Right atrium auricular region (tissue), 2 donors: ENCODE results near the gene ENDOD1. TPM values are rescaled to one million over a fixed set of nuclear protein-coding genes. Genes with fewer than 3 reads are reported as not detected.

Experiments
- DNase-seq: peaks from one replicate; pipeline ENCODE4 v3.0.0-alpha.2; 2019; ENCODE audit warnings: low spot score
- H3K27ac ChIP-seq, 2 donors: fragments of 200-600 bp; sonication (generic); 1 replicate in 1 of 2; 2 replicates in 1 of 2; pipeline ENCODE4 v1.5.1; 2016 to 2019
- H3K27me3 ChIP-seq, 2 donors: fragments of 200-600 bp; sonication (generic); one replicate each; pipeline versions ENCODE4 v1.5.1 to v1.6.0; 2017 to 2019
- H3K36me3 ChIP-seq: fragments of 200-600 bp; sonication (generic); one replicate; pipeline ENCODE4 v1.5.1; 2016
- H3K4me1 ChIP-seq, 2 donors: fragments of 200-600 bp; sonication (generic); one replicate each; pipeline versions ENCODE4 v1.5.1 to v1.6.0; 2017 to 2019
- H3K4me3 ChIP-seq, 2 donors: fragments of 200-600 bp; sonication (generic); 1 replicate in 1 of 2; 2 replicates in 1 of 2; pipeline ENCODE4 v1.5.1; 2017 to 2019; ENCODE audit warnings: mild to moderate bottlenecking in 1 of 2, moderate library complexity in 1 of 2
- H3K9me3 ChIP-seq, 2 donors: fragments of 200-600 bp; sonication (generic); one replicate each; pipeline ENCODE4 v1.5.1; 2019
- total RNA-seq, 2 donors: library from RNA; depleted of rRNA; stranded (reverse); fragments of >200 nt; gene quantifications; one replicate each; pipeline ENCODE4 v1.1.0, GENCODE V29; 2016
- TF ChIP-seq, protein P1 (sequence below), 2 donors: fragments of 200-600 bp; sonication (generic); IDR thresholded peaks; one replicate each; pipeline ENCODE4 v1.5.1; 2019; ENCODE audit warnings: antibody characterized with exemption in 2 of 2

The ENDOD1 gene
- total RNA-seq, 2 donors from 2014 or later, result 18.8 to 27.7 TPM

DNA sequence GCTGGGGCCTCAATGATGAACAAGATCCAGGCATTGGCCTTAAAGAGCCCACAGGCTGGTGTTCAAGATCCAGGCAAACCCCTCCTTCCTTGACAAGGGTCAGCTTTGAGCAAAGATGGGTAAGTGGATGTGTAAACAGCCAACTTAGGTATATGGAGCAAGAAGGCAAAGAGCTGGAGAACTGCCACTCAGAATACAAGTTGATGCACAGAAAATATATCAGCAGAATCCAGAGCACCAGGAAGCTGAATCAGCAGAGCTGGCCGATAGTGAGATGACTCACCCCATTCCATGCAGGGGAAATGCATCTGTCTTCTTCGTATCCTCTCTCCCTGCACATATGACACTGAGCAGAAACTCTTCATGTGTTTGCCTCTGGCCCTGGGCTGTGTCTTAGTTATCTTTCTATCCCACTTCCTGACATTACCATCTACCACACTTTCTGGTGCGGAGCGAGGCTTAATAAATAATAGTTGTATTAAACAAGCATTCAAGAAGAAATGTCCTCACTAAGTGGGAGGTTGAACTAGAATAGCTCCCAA lies 57.8 kb downstream of the ENDOD1 start:
- Histone ChIP-seq H3K4me3 (no peak overlapping the region), H3K27me3 (no peaks in the 10 kb centered on the region), H3K36me3 (no peaks in the 10 kb centered on the region), H3K27ac (no peak overlapping the region), H3K9me3 (no peaks in the 10 kb centered on the region), H3K4me1 (peaks cover 0 to 26% of the 10 kb centered on the region in 2 donors)
- TF ChIP-seq, protein P1, sequence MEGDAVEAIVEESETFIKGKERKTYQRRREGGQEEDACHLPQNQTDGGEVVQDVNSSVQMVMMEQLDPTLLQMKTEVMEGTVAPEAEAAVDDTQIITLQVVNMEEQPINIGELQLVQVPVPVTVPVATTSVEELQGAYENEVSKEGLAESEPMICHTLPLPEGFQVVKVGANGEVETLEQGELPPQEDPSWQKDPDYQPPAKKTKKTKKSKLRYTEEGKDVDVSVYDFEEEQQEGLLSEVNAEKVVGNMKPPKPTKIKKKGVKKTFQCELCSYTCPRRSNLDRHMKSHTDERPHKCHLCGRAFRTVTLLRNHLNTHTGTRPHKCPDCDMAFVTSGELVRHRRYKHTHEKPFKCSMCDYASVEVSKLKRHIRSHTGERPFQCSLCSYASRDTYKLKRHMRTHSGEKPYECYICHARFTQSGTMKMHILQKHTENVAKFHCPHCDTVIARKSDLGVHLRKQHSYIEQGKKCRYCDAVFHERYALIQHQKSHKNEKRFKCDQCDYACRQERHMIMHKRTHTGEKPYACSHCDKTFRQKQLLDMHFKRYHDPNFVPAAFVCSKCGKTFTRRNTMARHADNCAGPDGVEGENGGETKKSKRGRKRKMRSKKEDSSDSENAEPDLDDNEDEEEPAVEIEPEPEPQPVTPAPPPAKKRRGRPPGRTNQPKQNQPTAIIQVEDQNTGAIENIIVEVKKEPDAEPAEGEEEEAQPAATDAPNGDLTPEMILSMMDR (IDR thresholded peaks at IDR 0.05), result no peak
- DNase-seq, result peak; percentile 68

DNA sequence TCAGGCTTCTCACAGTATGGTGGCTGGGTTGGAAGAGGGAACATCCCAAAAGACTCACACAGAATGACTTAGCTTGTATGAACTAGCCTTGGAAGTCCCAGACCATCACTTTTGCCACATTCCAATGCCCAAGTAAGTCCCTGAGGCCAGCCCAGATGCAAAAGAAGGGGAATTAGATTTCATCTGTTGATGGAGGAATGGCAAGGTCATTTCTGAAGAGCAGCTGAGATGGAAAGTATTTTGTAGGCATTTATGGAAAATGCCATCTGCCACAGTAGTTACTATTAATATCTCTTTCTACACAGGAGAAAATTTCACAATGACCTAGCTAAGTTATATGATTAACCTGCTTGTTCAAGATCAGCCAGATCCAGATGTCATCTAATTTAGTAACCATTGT lies 58.8 kb downstream of the ENDOD1 start:
- peaks cover 0 to 27% of the 10 kb centered on the region in 2 donors for H3K4me1 ChIP-seq
- TF ChIP-seq, protein P1 (IDR thresholded peaks at IDR 0.05), result no peak
- H3K36me3 ChIP-seq, result no peaks in the 10 kb centered on the region
- H3K4me3 ChIP-seq, result no peak overlapping the region
- no peaks in the 10 kb centered on the region for H3K27me3 ChIP-seq
- no peak for DNase-seq
- no peaks in the 10 kb centered on the region for H3K9me3 ChIP-seq
- H3K27ac ChIP-seq, result no peak overlapping the region

GRCh38 chr11:95148938-95149337 lies 59.3 kb downstream of the ENDOD1 start:
- Histone ChIP-seq H3K27ac (peak overlapping the region in 1 of 2 donors; percentile 86), H3K4me3 (no peak overlapping the region), H3K36me3 (no peaks in the 10 kb centered on the region), H3K27me3 (no peaks in the 10 kb centered on the region), H3K9me3 (no peaks in the 10 kb centered on the region), H3K4me1 (peaks cover 0 to 30% of the 10 kb centered on the region in 2 donors)
- TF ChIP-seq, protein P1 (IDR thresholded peaks at IDR 0.05), result no peak
- no peak for DNase-seq

GRCh38 chr11:95149651-95150364 lies 60.2 kb downstream of the ENDOD1 start:
- TF ChIP-seq, protein P1 (IDR thresholded peaks at IDR 0.05), result no peak
- H3K27me3 ChIP-seq, result no peaks in the 10 kb centered on the region
- peaks cover 0 to 30% of the 10 kb centered on the region in 2 donors for H3K4me1 ChIP-seq
- no peaks in the 10 kb centered on the region for H3K9me3 ChIP-seq
- DNase-seq, result no peak
- peak overlapping the region; percentile 53 to 67 for H3K4me3 ChIP-seq
- peak overlapping the region; percentile 86 to 91 for H3K27ac ChIP-seq
- H3K36me3 ChIP-seq, result no peaks in the 10 kb centered on the region

DNA sequence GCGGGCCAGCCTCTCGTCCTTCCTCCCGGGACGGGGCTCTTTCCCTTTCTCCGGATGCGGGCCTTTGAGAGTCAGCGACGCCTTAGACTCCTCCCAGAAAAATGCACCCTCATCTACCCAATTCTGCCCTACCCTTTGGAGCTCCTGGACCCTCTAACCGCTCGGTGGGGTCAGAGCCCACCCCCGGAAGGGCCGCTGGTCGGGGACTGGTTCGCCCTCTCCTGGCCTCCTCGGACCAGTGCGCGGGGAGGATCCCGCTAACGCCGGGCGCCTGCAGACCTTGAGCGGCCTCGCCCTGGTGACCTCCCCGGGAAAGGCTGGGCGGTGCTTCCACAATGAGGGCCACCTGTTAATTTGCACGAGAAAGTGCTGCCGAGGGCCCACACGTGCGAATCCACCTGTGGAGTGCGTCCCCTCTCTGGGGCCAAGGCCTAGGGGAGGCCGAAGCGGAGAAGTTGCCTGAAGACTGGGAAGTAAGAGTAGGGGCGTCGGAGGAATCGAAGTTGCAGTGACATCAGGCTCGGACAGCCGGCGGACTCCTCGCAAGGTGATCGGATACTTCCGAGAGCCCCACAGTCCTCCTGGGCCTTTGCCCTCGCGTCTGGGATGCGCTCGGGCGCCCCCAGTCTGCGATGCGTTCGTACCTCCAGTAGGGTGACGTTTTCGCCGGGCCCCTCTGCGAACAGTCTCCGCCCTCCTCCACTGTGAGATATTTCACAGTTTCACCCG lies 61.5 kb downstream of the ENDOD1 start:
- no peaks in the 10 kb centered on the region for H3K27me3 ChIP-seq
- H3K27ac ChIP-seq, result peak overlapping the region; percentile 86 to 91
- H3K36me3 ChIP-seq, result no peaks in the 10 kb centered on the region
- H3K4me3 ChIP-seq, result peak overlapping the region; percentile 53 to 67
- TF ChIP-seq, protein P1 (IDR thresholded peaks at IDR 0.05), result peak; percentile 76 to 82
- H3K9me3 ChIP-seq, result no peaks in the 10 kb centered on the region
- DNase-seq, result peak; percentile 95
- H3K4me1 ChIP-seq, result peaks cover 0 to 30% of the 10 kb centered on the region in 2 donors
